Right lobe of liver (tissue), 6 donors: ENCODE measurements around the gene PARL. TPM values are rescaled to one million over a fixed set of nuclear protein-coding genes. Genes with fewer than 3 reads are reported as not detected.

ENCODE experiments used
- ATAC-seq, 4 donors: fragments of 200-7000 bp; cut with Tn5 transposase; one replicate each; pipeline ENCODE4 v1.9.1; 2020; ENCODE audit warnings: mild to moderate bottlenecking in 4 of 4, moderate library complexity in 4 of 4
- DNase-seq, 3 donors: peaks; one replicate each; pipeline ENCODE4 v3.0.0-alpha.2; 2020
- H3K27ac ChIP-seq, 3 donors: fragments of 200-600 bp; one replicate each; pipeline ENCODE4 v1.8.0; 2022
- H3K27me3 ChIP-seq, 2 donors: fragments of 200-600 bp; one replicate each; pipeline ENCODE4 v1.8.0; 2022
- H3K36me3 ChIP-seq, 4 donors: fragments of 200-600 bp; sonication (generic) in 1 of 4; one replicate each; pipeline versions ENCODE4 v1.5.1 to v1.8.0; 2017 to 2022; ENCODE audit warnings: control low read depth in 1 of 4
- H3K4me1 ChIP-seq, 4 donors: fragments of 200-600 bp; sonication (generic) in 1 of 4; one replicate each; pipeline versions ENCODE4 v1.5.1 to v1.8.0; 2017 to 2022; ENCODE audit warnings: control low read depth in 1 of 4
- H3K4me3 ChIP-seq, 3 donors: fragments of 200-600 bp; one replicate each; pipeline ENCODE4 v1.8.0; 2022
- H3K9me3 ChIP-seq, 4 donors: fragments of 200-600 bp; sonication (generic) in 1 of 4; one replicate each; pipeline versions ENCODE4 v1.5.1 to v1.8.0; 2017 to 2022; ENCODE audit warnings: control low read depth in 1 of 4
- POLR2A ChIP-seq: fragments of 450-650 bp; IDR thresholded peaks from one replicate; pipeline ENCODE4 v1.6.1; 2017; ENCODE audit warnings: antibody characterized with exemption, mild to moderate bottlenecking
- WGBS: methylation state at CpG from one replicate; pipeline ENCODE4 v1.1.6; 2018; ENCODE audit warnings: low coverage, low lambda C conversion rate; ENCODE audit not compliant: insufficient coverage; ENCODE audit errors: missing lambda C conversion rate; 5-methylcytosine and 5-hydroxymethylcytosine counted together
- intact Hi-C, 2 donors: fragments of 100-400 bp; cut with DNase I; formaldehyde crosslinking; loops; one replicate each; pipeline versions ENCODE4 v1.11.2 to v1.14.1; 2022
- total RNA-seq, 6 experiments: library from RNA; depleted of rRNA in 2 of 6; stranded (reverse); fragments of >200 nt in 2 of 6; fragmentation: NEBNext Ultra II Directional in 3 of 6; extraction: Animal tissue kit (Norgen Biotek cat#: 25700) in 3 of 6; gene quantifications; one replicate each; pipeline versions ENCODE4 v1.1.0 to v1.2.4, GENCODE V29; 2016 to 2023
- TF ChIP-seq, protein P1 (sequence below), 4 donors: fragments of 200-600 bp in 3 of 4; fragments of 450-650 bp in 1 of 4; IDR thresholded peaks; one replicate each; pipeline versions ENCODE4 v1.5.1 to v1.8.0; 2016 to 2022; ENCODE audit warnings: antibody characterized with exemption in 4 of 4, mild to moderate bottlenecking in 2 of 4
- donor health status: DM: no; HTN: yes; CAD: no.
- donor health status: DM: no; HTN: no; CAD: no.
- donor health status: DM: no; HTN: no; CAD: no.
- donor health status: DM: no; HTN: yes; CAD: no.
- donor health status: DM: no; HTN: yes; CAD: no.

The PARL gene
- total RNA-seq, 6 experiments from 2014 or later = 23.7 to 29.0 (median 26.2) TPM

- H3K4me1 ChIP-seq = no peaks in the 10 kb centered on the region
- H3K27ac ChIP-seq = no peak overlapping the region
- intact Hi-C loops = no loop called here
- WGBS = 83% methylated on average over 5 of the region's 12 CpGs
- H3K27me3 ChIP-seq = no peaks in the 10 kb centered on the region
- no peak overlapping the region for H3K4me3 ChIP-seq
- TF ChIP-seq, protein P1, sequence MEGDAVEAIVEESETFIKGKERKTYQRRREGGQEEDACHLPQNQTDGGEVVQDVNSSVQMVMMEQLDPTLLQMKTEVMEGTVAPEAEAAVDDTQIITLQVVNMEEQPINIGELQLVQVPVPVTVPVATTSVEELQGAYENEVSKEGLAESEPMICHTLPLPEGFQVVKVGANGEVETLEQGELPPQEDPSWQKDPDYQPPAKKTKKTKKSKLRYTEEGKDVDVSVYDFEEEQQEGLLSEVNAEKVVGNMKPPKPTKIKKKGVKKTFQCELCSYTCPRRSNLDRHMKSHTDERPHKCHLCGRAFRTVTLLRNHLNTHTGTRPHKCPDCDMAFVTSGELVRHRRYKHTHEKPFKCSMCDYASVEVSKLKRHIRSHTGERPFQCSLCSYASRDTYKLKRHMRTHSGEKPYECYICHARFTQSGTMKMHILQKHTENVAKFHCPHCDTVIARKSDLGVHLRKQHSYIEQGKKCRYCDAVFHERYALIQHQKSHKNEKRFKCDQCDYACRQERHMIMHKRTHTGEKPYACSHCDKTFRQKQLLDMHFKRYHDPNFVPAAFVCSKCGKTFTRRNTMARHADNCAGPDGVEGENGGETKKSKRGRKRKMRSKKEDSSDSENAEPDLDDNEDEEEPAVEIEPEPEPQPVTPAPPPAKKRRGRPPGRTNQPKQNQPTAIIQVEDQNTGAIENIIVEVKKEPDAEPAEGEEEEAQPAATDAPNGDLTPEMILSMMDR (IDR thresholded peaks at IDR 0.05) = no peak
- TF ChIP-seq POLR2A = no peak
- no peak for DNase-seq
- no peaks in the 10 kb centered on the region for H3K9me3 ChIP-seq
- peaks cover 0 to 47% (median 4%) of the 10 kb centered on the region in 4 donors for H3K36me3 ChIP-seq
- no peak for ATAC-seq
Measured at GRCh38 chr3:183807209-183807728, 77.4 kb downstream of the PARL start.

DNA sequence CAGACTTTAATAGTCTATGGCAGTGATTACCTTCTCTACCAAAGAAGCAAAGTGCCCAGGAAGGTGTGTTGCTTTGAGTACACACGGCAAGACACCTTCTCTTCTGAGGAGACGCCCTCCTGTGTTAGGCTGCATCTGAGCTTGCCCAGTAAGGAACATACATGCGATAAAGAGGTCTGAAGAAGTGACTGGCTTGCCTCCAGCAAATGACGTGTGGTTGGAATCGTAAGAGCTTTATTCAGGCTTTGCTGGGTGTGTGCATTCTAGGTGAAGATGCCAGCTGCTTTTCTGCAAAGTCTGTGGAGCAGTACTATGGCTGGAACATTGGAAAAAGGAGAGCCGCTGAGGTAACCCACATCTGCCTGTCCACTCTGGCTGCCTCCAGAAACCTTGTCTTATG, 81.7 kb downstream of the PARL start:
- H3K27me3 ChIP-seq = no peaks in the 10 kb centered on the region

DNA sequence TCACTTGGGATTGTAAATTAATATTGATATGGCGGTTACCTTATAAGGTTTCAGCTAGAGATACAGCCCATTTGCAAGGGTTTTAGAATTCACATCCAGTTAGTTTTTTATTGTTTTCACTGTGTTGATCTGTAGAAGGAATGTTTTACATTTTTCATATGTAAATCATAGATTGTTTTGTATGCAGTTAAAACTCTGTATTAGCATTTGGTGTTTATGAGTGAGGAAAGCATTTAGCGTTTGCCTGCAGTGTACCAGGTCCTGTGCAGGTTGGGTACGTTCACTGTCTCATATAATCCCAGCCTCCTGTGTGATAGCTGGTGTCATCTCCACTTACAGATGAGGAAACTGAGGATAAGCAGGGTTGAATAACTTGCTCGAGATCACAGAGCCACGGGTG, 83.1 kb downstream of the PARL start:
- no peak overlapping the region for H3K27ac ChIP-seq
- no peaks in the 10 kb centered on the region for H3K4me1 ChIP-seq
- H3K4me3 ChIP-seq = no peak overlapping the region
- no peaks in the 10 kb centered on the region for H3K27me3 ChIP-seq
- intact Hi-C loops = no loop called here
- no peak for TF ChIP-seq POLR2A
- TF ChIP-seq, protein P1 (IDR thresholded peaks at IDR 0.05) = no peak
- no peak for DNase-seq
- no peak for ATAC-seq
- peaks cover 4 to 51% (median 17%) of the 10 kb centered on the region in 4 donors for H3K36me3 ChIP-seq
- WGBS = 83% methylated on average over 3 of the region's 5 CpGs
- H3K9me3 ChIP-seq = no peaks in the 10 kb centered on the region

More for the DNA sequence above, 81.7 kb downstream of the PARL start:
- Histone ChIP-seq H3K9me3 (no peaks in the 10 kb centered on the region), H3K4me1 (no peaks in the 10 kb centered on the region), H3K27ac (no peak overlapping the region), H3K4me3 (no peak overlapping the region), H3K36me3 (peaks cover 4 to 58% (median 16%) of the 10 kb centered on the region in 4 donors)
- DNase-seq (no peak), ATAC-seq (no peak)
- TF ChIP-seq, protein P1 (IDR thresholded peaks at IDR 0.05) = no peak
- TF ChIP-seq POLR2A = no peak
- WGBS = 100% methylated on average over 1 of the region's 6 CpGs
- intact Hi-C loops = no loop called here

DNA sequence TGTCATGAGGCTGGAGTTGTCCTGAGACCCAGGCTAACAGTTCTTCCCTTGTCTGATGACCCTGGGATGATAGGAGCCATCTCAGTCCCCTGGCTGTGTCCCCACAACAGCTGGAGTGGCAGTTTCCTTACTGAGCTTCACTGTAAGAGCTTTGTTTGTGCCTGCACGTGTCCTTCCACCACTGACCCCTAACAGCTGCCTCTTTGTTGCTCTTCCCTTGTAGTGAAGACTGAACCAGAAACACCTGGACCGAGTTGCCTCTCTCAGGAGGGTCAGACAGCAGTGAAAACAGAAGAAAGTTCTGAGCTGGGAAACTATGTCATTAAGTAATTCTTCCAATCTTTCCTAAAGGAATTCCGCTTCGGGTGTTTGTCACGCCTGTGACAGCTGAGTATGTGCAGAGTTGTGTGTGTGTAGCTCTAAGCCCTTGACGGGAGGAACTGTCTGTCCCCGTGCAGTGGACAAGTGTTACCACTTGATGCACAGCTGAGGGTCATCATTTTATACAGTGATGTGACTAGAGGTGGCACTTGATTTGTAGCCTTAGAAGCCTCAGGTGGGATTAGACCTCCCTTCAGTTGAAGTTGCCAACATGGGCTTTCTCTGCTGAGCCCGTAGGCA, 84.3 kb downstream of the PARL start:
- H3K27ac ChIP-seq = no peak overlapping the region
- no peak overlapping the region for H3K4me3 ChIP-seq
- H3K9me3 ChIP-seq = no peaks in the 10 kb centered on the region
- ATAC-seq = no peak
- H3K27me3 ChIP-seq = no peaks in the 10 kb centered on the region
- DNase-seq = no peak
- TF ChIP-seq POLR2A = no peak
- intact Hi-C loops = no loop called here
- WGBS = 96% methylated on average over 4 of the region's 8 CpGs
- peaks cover 4 to 45% (median 17%) of the 10 kb centered on the region in 4 donors for H3K36me3 ChIP-seq
- no peaks in the 10 kb centered on the region for H3K4me1 ChIP-seq

GRCh38 chr3:183799461-183799860, 85.2 kb downstream of the PARL start:
- DNase-seq (no peak), ATAC-seq (no peak)
- Histone ChIP-seq H3K9me3 (no peaks in the 10 kb centered on the region), H3K27ac (no peak overlapping the region), H3K4me3 (no peak overlapping the region), H3K36me3 (peaks cover 4 to 45% (median 16%) of the 10 kb centered on the region in 4 donors), H3K4me1 (no peaks in the 10 kb centered on the region), H3K27me3 (no peaks in the 10 kb centered on the region)
- intact Hi-C loops = no loop called here
- WGBS = 94% methylated on average over 5 of the region's 5 CpGs
- TF ChIP-seq, protein P1 (IDR thresholded peaks at IDR 0.05) = no peak
- no peak for TF ChIP-seq POLR2A
